Measurements from ENCODE around the gene SPTY2D1. TPM values are rescaled to one million over a fixed set of nuclear protein-coding genes. Genes with fewer than 3 reads are reported as not detected.
A peak's percentile ranks its signal among the peaks of the same experiment; 100 is the strongest.

SPTY2D1 gene
- polyA plus RNA-seq, 1 donor (not counting 4 experiments of a cell fraction or from before 2014, with no cell fraction given): 14.3 TPM

GRCh38 chr11:18671246-18671645 lies 37.1 kb upstream of the SPTY2D1 start:
- no peak overlapping the region for H3K27ac ChIP-seq (ENCODE audit: control insufficient read depth, insufficient read depth, low read length)
- no peak for FAIRE-seq

GRCh38 chr11:18669711-18670110 lies 35.6 kb upstream of the SPTY2D1 start:
- Histone ChIP-seq H3K9me1 (ENCODE audit: control insufficient read depth, extremely low read depth, insufficient read depth, low read length) (no peaks in the 10 kb centered on the region), H3K9ac (ENCODE audit: control insufficient read depth, extremely low read depth, insufficient read depth, low read length) (no peak overlapping the region), H3K27me3 (ENCODE audit: control insufficient read depth, extremely low read depth, insufficient read depth, low read length) (no peaks in the 10 kb centered on the region), H3K4me3 (ENCODE audit: control insufficient read depth in 2 of 3, extremely low read depth in 1 of 3, insufficient read depth in 2 of 3, low read depth in 1 of 3, low read length in 3 of 3) (no peak overlapping the region), H3K9me3 (ENCODE audit: control insufficient read depth, low read depth, low read length) (no peaks in the 10 kb centered on the region), H2AFZ (ENCODE audit: control insufficient read depth, low read length) (peak overlapping the region; percentile 43), H3K27ac (ENCODE audit: control insufficient read depth, insufficient read depth, low read length) (peak overlapping the region; percentile 31), H3K4me2 (ENCODE audit: control insufficient read depth, extremely low read depth, insufficient read depth, low read depth, low read length) (peak overlapping the region; percentile 58), H3K4me1 (ENCODE audit: control insufficient read depth, extremely low read depth, insufficient read depth, low read length) (peaks cover 23% of the 10 kb centered on the region), H4K20me1 (ENCODE audit: control insufficient read depth, extremely low read depth, insufficient read depth, low read length) (no peaks in the 10 kb centered on the region), H3K79me2 (ENCODE audit: control insufficient read depth, insufficient read depth, low read length) (no peaks in the 10 kb centered on the region), H3K36me3 (ENCODE audit: control insufficient read depth in 2 of 2, extremely low read depth in 1 of 2, insufficient read depth in 2 of 2, low read length in 2 of 2) (no peaks in the 10 kb centered on the region)
- dilution Hi-C loops (cut with MboI; ENCODE audit: extremely low pct_ligation_motif_present, low sequenced_read_pairs): no loop called here
- DNase-seq (ENCODE audit: low read depth, low spot score) (no peak), FAIRE-seq (no peak)
- TF ChIP-seq EZH2 (IDR thresholded peaks at IDR 0.05; ENCODE audit: low read length) (no peak), CTCF (optimal IDR thresholded peaks at IDR 0.05 in 1 of 3, IDR thresholded peaks at IDR 0.05 in 1 of 3, conservative IDR thresholded peaks at IDR 0.05 in 1 of 3; ENCODE audit: extremely low read depth in 1 of 3, insufficient read depth in 2 of 3, low read length in 3 of 3) (no peak)

More at GRCh38 chr11:18671246-18671645, 37.1 kb upstream of the SPTY2D1 start:
- dilution Hi-C loops (cut with MboI; ENCODE audit: extremely low pct_ligation_motif_present, low sequenced_read_pairs): no loop called here
- H3K4me1 ChIP-seq (ENCODE audit: control insufficient read depth, extremely low read depth, insufficient read depth, low read length): peaks cover 24% of the 10 kb centered on the region
- no peak overlapping the region for H2AFZ ChIP-seq (ENCODE audit: control insufficient read depth, low read length)
- no peaks in the 10 kb centered on the region for H3K9me3 ChIP-seq (ENCODE audit: control insufficient read depth, low read depth, low read length)
- H3K4me3 ChIP-seq (ENCODE audit: control insufficient read depth in 2 of 3, extremely low read depth in 1 of 3, insufficient read depth in 2 of 3, low read depth in 1 of 3, low read length in 3 of 3): no peak overlapping the region
- no peak overlapping the region for H3K4me2 ChIP-seq (ENCODE audit: control insufficient read depth, extremely low read depth, insufficient read depth, low read depth, low read length)
- DNase-seq (ENCODE audit: low read depth, low spot score): no peak
- TF ChIP-seq EZH2 (IDR thresholded peaks at IDR 0.05; ENCODE audit: low read length) (no peak), CTCF (optimal IDR thresholded peaks at IDR 0.05 in 1 of 3, IDR thresholded peaks at IDR 0.05 in 1 of 3, conservative IDR thresholded peaks at IDR 0.05 in 1 of 3; ENCODE audit: extremely low read depth in 1 of 3, insufficient read depth in 2 of 3, low read length in 3 of 3) (no peak)
- H3K79me2 ChIP-seq (ENCODE audit: control insufficient read depth, insufficient read depth, low read length): no peaks in the 10 kb centered on the region
- no peaks in the 10 kb centered on the region for H3K9me1 ChIP-seq (ENCODE audit: control insufficient read depth, extremely low read depth, insufficient read depth, low read length)
- H3K27me3 ChIP-seq (ENCODE audit: control insufficient read depth, extremely low read depth, insufficient read depth, low read length): no peaks in the 10 kb centered on the region
- H3K9ac ChIP-seq (ENCODE audit: control insufficient read depth, extremely low read depth, insufficient read depth, low read length): no peak overlapping the region
- no peaks in the 10 kb centered on the region for H3K36me3 ChIP-seq (ENCODE audit: control insufficient read depth in 2 of 2, extremely low read depth in 1 of 2, insufficient read depth in 2 of 2, low read length in 2 of 2)
- no peaks in the 10 kb centered on the region for H4K20me1 ChIP-seq (ENCODE audit: control insufficient read depth, extremely low read depth, insufficient read depth, low read length)

Data from keratinocyte (primary cell).